Fibroblast of peridontal ligament (primary cell): ENCODE data around the gene PARD6G.
A peak's percentile ranks its signal among the peaks of the same experiment; 100 is the strongest.
"Not testable (repeated sequence)": the region's sequence is repeated elsewhere in the genome, so short reads cannot be mapped to it uniquely, and the experiment has no call there.

Source experiments
- DNase-seq: peaks from one replicate; pipeline ENCODE4 v3.0.0-alpha.2; 2010; ENCODE audit errors: extremely low read depth

The PARD6G gene

DNA sequence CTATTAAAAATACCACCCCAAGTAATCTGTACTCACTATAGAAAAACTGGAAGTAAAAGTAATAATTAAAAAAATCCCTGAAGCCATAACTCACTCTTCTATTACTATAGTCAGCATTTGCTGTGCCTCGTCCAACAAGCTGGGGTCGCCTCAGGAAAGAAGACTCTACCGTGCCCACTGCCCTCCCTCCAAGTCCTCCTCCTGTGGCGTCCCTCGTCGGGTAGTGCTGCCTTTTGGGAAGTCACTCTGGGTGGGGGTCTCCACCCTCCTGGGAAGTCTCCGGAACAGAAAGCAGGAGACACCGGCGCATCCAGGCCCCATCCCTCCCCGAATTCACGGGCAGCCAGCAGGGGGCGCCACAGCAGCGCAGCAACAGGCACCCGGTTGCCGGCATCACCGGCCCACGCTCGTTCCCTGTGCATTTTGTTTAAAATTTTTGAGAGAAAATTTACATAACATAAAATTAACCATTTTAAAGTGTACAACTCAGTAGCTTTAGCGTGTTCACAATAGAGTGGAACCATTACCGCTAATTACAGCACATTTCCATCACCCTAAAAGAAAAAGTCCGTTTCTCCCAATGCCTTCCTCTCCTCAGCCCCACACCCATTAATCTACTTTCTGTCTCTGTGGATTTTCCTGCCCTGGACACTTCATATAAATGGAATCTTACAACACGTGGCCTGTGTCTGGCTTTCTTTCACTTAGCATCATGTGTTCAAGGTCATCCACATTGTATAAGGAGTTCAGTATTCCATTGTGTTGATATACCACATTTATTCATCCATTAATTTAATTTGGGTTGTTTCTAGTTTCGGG, 76.1 kb downstream of the PARD6G start:
- peak; percentile 57 for DNase-seq

DNA sequence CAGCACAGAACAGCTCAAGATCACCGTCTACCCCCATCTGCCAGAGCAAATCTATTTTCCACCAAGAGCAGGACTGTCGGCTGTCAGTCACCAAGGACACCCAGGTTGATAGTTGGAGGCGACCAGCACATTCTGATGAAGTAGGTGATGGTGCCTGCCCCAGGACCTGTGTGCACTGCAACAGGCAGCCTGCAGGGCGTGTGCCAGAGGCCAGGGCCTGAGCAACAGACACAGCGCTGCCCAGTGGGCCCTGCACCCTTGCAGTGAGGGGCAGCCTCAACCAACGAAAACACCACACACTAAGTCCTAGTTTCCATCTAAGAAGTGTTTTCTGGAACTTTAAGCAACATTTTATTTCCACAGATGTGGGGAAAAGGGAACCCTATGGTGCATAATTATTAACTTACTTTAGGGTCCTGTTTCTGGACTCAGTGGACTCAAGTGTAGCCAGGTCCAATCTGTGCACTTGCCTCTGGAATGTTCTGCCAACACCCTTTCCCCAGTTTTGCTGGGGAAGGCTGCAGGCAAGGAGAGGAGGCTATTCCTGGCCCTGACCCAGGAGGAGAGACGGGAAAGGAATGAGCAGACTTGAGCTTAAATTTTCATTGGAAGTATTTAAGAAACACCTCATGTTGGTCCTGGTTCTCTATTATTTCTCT, 76.8 kb downstream of the PARD6G start:
- no peak for DNase-seq

DNA sequence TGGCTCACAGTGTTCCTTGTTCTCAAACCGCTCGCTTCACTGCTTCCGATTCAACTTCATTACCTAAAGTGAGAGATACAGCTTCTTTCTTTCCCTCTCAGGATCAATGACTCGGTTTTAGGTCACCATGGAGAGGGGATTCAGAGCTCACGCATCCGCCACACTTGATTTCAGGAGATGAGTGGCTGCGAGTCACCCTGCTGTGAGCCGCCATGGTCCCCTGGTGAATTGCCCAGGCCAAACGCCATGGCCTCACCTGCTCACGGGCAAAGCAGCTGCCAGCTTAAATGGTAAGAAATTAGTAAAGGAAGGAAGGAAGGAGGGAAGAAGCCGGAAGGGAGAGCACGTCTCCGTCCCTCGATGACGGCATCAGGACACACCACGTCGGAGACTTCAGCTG, 77.7 kb downstream of the PARD6G start:
- no peak for DNase-seq

DNA sequence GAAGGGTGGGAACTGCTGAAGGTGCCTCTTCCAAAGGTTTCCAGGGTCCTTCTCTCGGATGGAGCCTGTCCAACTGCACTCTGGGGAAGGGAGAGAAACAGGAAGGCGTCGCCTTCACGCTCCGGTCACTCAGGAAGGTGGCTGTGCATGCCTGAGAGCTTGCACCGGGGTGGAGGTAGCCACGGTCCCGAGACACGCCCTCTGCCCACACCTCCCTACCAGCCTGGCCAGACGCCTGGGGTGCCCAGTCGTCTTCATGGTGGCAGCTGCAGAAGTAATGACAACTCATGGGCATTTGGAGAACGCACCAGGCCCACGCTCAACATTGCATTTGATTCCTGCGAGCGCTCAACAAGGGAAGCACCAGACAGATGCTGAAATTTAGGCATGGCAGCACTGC, 78.3 kb downstream of the PARD6G start:
- no peak for DNase-seq

DNA sequence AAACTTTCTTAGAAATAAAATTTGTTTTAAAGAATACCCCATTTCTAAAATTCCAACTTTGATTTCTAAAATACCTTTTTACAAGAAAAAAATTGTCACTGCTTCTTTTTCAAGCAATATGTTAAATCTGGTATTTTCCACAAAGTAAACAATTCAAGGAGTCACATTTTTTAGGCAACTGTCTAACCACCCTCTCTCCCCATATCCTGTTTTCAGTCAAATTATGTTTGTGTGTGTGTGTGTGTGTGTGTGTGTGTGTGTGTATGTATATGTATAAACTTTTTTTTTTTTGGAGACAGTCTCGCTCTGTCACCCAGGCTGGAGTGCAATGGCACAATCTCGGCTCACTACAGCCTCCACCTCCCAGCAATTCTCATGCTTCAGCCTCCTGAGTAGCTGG, 79.0 kb downstream of the PARD6G start:
- DNase-seq, result peak; percentile 37

DNA sequence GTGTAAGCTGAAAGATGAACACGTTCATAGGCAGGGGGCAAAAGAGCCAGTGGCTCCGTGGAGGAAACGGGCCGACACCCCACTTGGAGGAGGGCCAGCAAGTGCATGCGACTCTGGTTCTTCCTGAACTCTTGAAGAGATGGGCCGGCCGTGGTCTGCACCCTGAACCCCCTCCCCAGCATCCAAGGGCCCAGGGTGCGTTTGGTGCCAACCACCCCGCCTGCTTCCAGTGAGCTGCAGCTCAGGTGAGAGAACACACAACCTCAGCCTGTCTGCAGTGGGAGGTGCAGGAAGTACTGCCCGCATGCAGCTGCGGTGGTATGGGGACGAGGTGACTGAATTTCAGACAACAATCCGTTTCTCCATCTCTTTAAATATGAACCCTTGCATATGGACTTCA, 79.4 kb downstream of the PARD6G start:
- DNase-seq, result no peak

DNA sequence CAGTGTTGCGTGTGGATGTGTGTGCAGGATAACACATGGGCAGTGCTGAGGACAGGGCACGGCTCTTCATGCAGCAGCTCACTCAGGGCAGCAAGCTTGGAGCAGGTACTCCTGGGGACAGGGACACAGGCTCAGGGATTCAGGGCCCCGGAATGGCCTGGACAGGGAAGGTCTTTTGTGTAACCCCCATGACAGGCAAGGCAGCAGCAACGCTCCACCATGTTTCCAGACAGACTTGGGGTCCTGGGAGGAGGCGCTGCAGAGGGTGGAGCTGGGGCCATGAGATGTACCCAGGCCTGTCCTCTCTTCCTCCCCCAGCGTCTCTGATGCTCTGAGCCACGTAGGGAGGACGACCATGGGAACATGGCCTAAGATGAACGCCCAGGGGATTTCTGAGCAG, 80.0 kb downstream of the PARD6G start:
- DNase-seq, result no peak

DNA sequence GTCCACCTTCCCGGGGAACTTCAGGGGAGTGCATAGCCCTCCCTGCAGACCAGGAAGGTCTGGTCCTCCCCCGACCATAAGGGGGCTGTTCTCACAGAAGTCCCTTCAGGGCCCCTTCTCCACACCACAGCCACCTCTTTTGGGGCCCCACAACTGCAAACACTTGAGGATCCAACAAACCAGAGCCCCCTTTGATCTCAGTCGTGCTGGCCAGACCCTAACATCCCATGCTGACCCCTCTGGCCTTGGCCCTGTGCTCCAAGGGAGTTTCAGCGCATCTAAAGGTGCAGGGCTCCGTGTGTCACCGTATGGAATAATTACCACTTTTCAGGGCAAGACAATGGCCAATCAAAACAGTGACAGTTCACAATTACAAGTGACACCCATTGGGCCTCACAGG, 80.6 kb downstream of the PARD6G start:
- DNase-seq, result no peak

DNA sequence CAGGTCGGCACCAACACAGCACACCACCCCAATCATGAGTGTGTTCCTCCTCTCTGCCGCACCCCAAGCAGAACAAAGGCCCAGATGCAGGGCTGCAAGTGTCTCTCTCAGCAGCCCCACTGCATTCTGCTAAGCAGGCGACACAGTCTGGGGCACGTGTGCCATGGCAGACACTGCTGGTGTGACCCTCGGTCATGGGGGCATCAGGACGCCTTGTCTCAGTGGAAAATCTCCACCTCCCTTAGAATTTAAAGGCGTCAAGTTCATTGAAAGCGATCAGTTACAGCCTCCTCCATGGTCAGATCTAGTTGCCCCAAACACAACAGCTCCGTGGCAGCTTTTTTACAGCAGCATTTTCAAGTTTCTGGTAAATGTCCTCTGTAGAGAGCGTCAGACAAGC, 81.1 kb downstream of the PARD6G start:
- no peak for DNase-seq

DNA sequence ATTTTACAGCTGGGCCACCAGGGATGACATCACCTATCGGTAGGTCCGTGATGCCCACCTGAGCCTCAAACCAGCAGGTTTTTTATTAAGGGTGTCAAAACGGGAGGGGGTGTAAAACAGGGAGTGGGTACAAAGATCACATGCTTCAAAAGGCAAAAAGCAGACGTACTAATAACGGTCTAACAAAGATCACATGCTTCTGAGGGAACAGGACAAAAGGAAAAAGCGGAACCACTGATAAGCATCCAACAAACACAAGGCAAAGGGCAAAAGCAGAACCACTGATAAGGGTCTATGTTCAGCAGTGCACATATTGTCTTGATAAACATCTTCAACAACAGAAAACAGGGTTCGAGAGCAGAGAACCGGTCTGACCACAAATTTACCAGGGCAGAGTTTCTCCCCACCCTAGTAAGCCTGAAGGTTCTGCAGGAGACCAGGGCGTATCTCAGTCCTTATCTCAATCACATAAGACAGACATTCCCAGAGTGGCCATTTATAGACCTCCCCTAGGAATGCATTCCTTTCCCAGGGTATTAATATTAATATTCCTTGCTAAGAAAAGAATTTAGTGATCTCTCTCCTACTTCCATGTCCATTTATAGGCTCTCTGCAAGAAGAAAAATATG, 82.5 kb downstream of the PARD6G start:
- DNase-seq, result not testable (repeated sequence)

DNA sequence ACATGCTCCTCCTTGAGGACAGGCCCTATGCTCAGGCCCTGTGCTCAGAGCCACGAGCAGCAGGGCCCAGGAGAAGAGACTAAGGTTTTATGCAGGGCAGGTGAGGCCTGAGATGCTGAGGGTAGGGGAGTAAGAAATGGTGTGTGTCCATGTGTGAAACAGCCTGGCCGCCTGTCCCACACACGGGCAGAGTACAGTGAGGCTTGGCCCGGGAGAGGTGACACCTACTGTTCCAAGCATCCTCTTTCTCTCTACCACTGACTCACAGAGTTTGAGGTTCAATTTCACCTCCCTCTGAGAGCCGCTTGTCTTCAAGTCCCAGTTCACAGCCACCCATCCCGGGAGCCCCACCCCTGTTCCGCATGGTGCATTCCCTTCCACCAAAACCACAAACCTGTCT, 84.1 kb downstream of the PARD6G start:
- DNase-seq, result no peak

DNA sequence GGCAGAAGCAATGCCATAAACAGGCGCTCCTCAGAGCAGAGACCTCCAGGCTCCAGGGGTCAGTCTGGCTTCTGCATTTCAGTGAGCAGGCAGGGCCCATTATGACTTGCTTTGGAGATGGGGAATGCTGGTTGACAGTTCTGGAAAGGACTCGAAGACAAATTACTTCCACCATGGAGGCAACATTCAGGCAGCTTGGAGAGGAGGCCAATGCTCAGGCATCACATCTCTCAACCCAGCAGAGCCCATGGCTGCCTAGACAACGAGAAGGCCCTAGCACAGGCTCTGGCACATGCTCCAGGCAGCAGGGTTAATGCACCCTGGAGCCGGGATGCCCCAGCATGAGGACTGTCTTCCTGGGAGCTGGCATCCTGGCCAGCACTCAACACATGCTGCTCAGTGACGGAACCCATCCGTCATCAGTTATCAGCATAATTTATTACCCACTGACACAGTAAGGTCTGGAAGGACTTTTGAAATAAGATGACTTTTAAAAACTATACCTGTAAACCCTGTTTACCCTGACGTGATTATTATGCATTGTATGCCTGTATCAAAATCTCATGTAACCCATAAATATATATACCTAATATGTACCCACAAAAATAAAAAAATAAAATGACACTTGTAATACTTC, 85.4 kb downstream of the PARD6G start:
- DNase-seq, result no peak

DNA sequence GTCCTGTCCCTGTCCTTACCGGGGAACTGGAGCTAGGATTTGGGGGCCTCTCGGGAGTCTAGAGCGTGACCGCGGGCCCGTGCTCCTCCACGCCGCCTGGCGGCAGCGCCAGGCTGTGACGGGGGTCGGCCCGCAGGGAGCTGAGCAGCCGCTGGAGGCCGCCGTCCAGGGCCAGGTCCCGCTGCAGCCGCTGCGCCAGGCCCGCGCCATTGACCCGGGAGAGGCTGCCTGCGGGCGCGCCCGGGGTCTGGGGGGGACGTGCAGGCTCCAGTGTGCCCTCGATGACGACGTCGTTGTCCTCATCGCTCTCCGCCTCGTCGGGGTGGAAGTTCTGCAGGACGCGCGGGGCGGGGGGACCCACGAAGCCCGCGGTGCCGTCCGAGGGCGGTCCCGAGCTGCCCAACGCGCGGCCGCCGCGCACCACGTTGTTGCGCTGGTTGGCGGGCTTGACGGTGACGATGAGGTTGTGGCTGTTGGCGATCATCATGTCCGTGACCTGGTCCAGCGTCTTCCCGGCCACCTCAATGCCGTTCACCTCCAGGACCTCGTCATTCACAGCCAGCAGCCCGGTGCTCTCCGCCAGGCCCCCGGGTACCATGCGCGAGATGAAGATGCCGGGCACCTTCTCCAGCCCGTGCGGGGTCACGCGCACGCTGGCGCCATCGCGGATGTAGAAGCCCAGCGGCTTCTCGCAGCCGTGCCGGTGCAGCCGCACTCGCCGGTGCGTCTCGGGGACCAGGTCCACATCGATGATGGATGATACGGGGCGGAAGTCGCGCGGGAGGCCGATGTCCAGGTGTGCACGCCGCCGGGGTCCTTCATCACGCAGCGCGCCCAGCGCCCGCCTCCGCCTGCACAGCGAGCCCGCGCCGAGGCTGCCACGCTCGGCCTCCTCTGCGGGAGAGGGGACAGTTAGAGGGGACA, 87.3 kb downstream of the PARD6G start:
- DNase-seq, result peak; percentile 16

DNA sequence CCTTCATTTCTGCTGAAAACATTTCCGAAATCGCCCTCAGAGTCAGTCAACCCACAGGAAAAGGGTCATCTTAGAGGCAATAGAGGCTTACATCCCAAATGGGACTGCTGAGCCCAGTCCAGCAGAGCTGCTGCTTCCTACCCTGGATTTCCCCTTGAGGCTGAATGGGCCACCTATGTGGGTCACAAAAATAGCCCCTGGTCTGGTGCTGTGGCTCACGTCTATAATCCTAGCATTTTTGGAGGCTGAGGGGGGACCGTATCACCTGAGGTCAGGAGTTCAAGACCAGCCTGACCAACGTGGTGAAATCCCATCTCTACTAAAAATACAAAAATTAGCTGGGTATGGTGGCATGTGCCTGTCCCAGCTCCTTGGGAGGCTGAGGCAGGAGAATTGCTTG, 88.9 kb downstream of the PARD6G start:
- no peak for DNase-seq

DNA sequence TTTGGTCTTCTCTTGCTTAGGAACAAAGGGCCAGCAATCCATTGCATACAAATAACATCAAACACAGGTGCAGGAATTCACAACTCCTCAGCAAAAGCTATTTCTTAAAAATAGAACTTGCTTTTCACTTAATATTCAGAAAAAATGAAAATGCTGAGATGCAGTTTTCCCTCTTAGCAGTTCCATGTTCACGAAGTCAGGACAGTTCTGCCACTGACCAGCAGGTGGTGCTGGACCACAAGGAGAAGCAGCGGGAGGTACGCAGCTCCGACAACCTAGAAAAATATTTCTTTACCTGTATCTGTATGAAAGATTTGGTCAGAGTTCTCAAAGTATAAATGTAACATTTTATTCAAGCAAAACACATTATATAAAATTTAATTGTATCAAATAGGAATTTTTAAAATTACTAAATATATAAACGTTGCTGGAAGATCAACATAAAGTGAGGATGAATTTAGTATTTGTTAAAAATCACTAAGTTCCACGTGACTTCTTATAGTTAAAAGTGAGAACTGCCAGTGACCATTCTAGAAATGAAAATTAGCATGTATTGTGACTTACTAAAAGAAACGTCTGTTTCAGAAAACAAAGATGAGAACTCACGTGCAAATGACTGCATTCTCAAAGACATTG, 89.5 kb downstream of the PARD6G start:
- peak; percentile 79 for DNase-seq

DNA sequence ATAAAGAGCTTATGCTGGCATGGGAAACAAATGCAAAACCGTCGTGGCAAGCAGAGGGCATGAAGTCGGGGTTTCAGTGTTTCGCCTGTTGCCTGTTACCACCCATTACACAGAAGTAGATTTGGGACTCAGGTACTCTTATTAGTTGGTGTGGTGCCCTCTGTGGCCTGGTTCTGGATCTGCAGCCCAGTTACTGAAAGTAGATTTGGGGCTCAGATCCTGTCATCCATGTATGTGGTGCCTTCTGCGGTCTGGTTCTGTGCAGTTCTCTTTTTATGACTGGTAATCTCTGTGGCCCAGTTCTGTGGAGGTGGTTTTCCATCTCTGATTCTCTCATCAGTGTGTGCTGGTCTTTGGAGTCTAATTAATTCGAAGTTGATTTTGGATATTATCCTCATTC, 93.0 kb downstream of the PARD6G start:
- no peak for DNase-seq

DNA sequence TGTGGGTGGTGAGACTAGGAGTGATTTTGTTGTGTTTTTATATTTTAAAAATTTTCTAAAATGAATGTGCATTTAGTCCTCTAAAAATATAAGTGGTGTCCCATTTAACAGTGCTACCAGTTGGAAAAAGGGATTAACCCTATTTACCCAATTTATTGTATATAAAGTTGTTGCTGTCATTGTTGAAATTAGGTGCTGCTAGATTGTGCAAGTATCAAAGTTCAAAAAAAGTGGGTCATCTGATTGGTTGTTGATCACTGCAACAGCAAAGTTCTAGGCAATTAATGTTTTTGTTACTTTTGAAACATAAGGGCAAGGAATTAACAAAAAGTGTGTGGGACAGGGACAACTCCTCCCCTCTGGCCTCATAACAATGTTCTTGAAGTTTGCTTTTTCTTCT, 97.6 kb downstream of the PARD6G start:
- DNase-seq, result no peak

DNA sequence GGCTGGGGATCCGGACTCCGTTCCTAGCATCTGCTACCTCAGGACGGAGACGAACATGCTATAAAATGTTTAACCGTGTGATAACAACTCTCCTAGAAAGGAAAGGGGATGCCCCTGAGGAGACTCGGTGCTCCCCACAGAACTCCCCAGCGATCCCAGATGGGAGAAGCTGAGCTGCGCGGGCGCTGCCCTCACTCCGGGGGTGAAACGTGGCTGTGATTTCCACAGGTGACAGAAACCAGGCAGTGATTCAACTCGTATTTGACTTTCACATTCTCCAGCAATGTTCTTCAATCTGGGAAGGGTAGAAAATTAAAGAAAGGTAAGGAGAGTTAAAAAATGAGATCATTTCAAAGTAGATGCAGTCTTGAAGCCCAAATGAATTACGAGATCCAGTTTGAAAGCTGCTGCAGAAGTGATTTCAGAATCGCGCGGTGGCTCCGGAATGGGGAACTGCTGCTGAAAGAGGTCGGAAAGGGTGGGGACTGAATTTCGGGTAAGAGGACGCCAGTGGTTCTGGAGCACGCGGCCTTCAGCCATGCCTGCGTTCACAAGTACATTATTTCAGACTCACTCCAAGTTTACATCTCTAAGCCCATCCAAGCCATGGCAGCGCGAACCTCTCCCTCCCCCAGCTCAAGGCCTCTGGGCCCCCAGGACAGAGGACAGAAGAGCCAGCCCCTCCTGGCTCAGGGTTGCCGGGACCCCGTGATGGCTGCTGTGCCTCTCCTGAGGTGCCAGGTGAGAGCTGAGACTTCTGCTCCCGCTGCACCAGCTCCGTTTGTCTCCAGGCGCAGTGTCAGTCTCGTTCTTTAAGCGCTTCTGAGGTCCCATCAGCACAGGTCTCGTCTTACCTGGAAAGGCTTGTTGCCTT, 98.8 kb downstream of the PARD6G start:
- peak; percentile 50 for DNase-seq

DNA sequence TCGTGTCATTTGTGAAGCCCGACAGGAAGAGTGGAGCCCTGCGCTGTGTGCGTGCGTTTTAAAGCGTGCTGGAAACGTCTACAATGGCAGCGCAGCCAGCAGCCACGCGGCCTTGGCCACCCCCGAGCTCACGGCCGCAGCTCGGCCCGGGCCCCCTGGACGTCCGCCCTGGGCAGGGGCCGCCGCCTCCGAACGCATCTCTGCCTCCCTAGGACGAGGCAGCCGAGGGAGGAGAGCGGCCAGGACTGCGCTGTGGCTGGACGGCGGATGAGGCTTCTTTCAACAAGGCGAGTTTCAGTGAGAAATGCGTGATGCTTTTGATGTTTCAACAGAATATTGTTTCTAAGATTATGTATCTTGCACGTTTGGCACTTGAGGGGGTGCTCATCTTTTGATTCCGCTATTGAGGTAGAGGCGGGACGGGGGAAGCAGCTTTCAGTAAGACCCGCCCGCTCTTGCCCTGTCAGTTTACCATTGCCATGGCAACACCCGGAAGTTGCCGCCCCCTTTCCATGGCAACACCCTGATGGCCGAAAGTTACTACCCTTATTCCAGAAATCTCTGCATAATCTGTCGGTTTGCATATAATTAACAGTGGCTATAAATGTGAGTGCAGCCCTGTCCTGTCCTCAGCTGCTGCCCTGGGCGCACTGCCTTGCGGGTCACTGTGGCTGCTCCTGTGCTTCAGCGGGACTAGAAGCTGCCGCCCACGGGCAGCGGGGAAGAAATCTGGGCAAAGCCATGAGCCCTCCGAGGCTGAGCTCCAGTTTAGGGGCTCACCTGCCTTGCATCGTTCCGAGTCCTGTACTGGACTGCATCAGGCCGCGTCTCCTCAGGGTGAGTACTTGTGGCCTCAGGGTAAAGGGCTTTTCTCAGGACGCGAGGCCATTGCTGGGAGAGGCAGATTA, 99.6 kb downstream of the PARD6G start:
- DNase-seq, result peak; percentile 79
